HepG2 (cell line): ENCODE measurements around the gene POLN. TPM values are rescaled to one million over a fixed set of nuclear protein-coding genes. Genes with fewer than 3 reads are reported as not detected.

Experiments used
- ATAC-seq: fragments of 200-7000 bp; cut with Tn5 transposase; 3 replicates; pipeline ENCODE4 v1.9.1; 2020; ENCODE audit warnings: mild to moderate bottlenecking, moderate library complexity
- BruUV-seq: library from RNA; stranded (reverse); fragments of 400-500 nt; replicated peaks from 2 replicates; lab custom pipeline; 2021; lab: Mats Ljungman, UMichigan
- CTCF ChIA-PET: fragments of 300-600 bp; formaldehyde crosslinking; extraction: SDS; loops from one replicate; lab custom pipeline; 2021; ENCODE audit warnings: low total read pairs, inconsistent platforms, low intra/inter-chr PET ratio; lab: Yijun Ruan, JAX
- POLR2A ChIA-PET: fragments of 350-600 bp; sonication (Branson Sonifier 250); formaldehyde crosslinking; loops from one replicate; lab custom pipeline; 2020; ENCODE audit warnings: antibody characterized with exemption, inconsistent platforms; lab: Yijun Ruan, JAX
- DNase-seq: peaks from one replicate; pipeline ENCODE4 v3.0.0-alpha.2; 2015; ENCODE audit warnings: low spot score
- FAIRE-seq: peaks from 3 replicates; lab custom pipeline; 2011; peaks lifted over from hg19 to GRCh38; lab: Jason Lieb, UNC
- H2AFZ ChIP-seq: one replicate; pipeline ENCODE4 v1.6.1; 2011; ENCODE audit warnings: low read length, inconsistent platforms
- H3K27ac ChIP-seq: fragments of 300-600 bp; 3 replicates; pipeline ENCODE4 v1.8.0; 2011; ENCODE audit warnings: mixed run types, mild to moderate bottlenecking, mixed read lengths, low read length, inconsistent platforms; ENCODE audit not compliant: insufficient read depth; ENCODE audit errors: extremely low read length
- H3K27me3 ChIP-seq, 2 experiments: fragments of 200-600 bp in 1 of 2; 2 replicates in 1 of 2; 3 replicates in 1 of 2; pipeline versions ENCODE4 v1.6.0 to v1.8.0; 2011; ENCODE audit warnings: low read length in 2 of 2, mild to moderate bottlenecking in 2 of 2, moderate library complexity in 2 of 2, inconsistent platforms in 1 of 2; ENCODE audit not compliant: insufficient read depth in 2 of 2, control insufficient read depth in 1 of 2
- H3K36me3 ChIP-seq, 2 experiments: fragments of 200-600 bp in 1 of 2; replicated peaks in 1 of 2; 2 replicates in 1 of 2; 3 replicates in 1 of 2; pipeline versions ENCODE4 v1.5.1 to v1.8.0; 2011; ENCODE audit warnings: low read length in 2 of 2, inconsistent platforms in 1 of 2; ENCODE audit not compliant: insufficient read depth in 2 of 2, control insufficient read depth in 1 of 2
- H3K4me1 ChIP-seq: 2 replicates; pipeline ENCODE4 v1.5.1; 2012; ENCODE audit warnings: low read length, inconsistent platforms; ENCODE audit not compliant: insufficient read depth
- H3K4me2 ChIP-seq: 2 replicates; pipeline ENCODE4 v1.6.0; 2011; ENCODE audit warnings: low read depth, low read length, inconsistent platforms
- H3K4me3 ChIP-seq, 3 experiments: fragments of 200-600 bp in 1 of 3; sonication (generic), shearing (Covaris generic) in 1 of 3; replicated peaks in 1 of 3; 2 replicates each; pipeline ENCODE4 v1.5.1; 2011 to 2016; ENCODE audit warnings: low read length in 3 of 3, inconsistent platforms in 2 of 3, low read depth in 2 of 3, mild to moderate bottlenecking in 2 of 3, control low read depth in 1 of 3, mixed read lengths in 1 of 3; ENCODE audit not compliant: insufficient read depth in 1 of 3
- H3K79me2 ChIP-seq: one replicate; pipeline ENCODE4 v1.6.1; 2011; ENCODE audit warnings: low read length, inconsistent platforms; ENCODE audit not compliant: insufficient read depth
- H3K9ac ChIP-seq: 2 replicates; pipeline ENCODE4 v1.6.0; 2011; ENCODE audit warnings: mild to moderate bottlenecking, low read depth, low read length, inconsistent platforms; ENCODE audit not compliant: insufficient read depth
- H3K9me3 ChIP-seq: 2 replicates; pipeline ENCODE4 v1.5.1; 2012; ENCODE audit warnings: mild to moderate bottlenecking, low read length
- H4K20me1 ChIP-seq: 2 replicates; pipeline ENCODE4 v1.6.0; 2011; ENCODE audit warnings: inconsistent platforms, mild to moderate bottlenecking, low read length, moderate library complexity; ENCODE audit not compliant: insufficient read depth
- GABPB1 ChIP-seq: IDR thresholded peaks from 2 replicates; pipeline ENCODE4 v1.6.1; 2016; ENCODE audit warnings: mild to moderate bottlenecking, missing genetic modification reagents, moderate library complexity, missing compliant biosample characterization
- HIC2 ChIP-seq: sonication (generic); formaldehyde crosslinking; IDR thresholded peaks from 2 replicates; pipeline ENCODE4 v1.9.0; 2022; ENCODE audit warnings: low read depth, missing genetic modification reagents
- HNRNPL ChIP-seq: fragments of 200-400 bp; formaldehyde crosslinking; IDR thresholded peaks from 2 replicates; pipeline ENCODE4 v1.6.1; 2017; ENCODE audit warnings: mild to moderate bottlenecking, low read depth, low read length
- HNRNPLL ChIP-seq: fragments of 200-400 bp; formaldehyde crosslinking; IDR thresholded peaks from 2 replicates; pipeline ENCODE4 v1.6.1; 2017; ENCODE audit warnings: mild to moderate bottlenecking, low read depth, low read length; ENCODE audit not compliant: poor library complexity, severe bottlenecking
- JARID2 ChIP-seq: sonication (generic); formaldehyde crosslinking; IDR thresholded peaks from 2 replicates; pipeline ENCODE4 v1.8.1; 2023; ENCODE audit warnings: missing genetic modification reagents, inconsistent platforms; ENCODE audit not compliant: insufficient replicate concordance
- UBTF ChIP-seq: sonication (generic); formaldehyde crosslinking; IDR thresholded peaks from 2 replicates; pipeline ENCODE4 v1.4.0; 2020; ENCODE audit warnings: mild to moderate bottlenecking, missing genetic modification reagents
- ZFX ChIP-seq: sonication (generic); formaldehyde crosslinking; IDR thresholded peaks from 2 replicates; pipeline ENCODE4 v1.4.0; 2020; ENCODE audit warnings: mild to moderate bottlenecking, low read depth, missing genetic modification reagents, moderate library complexity
- ZNF414 ChIP-seq: sonication (generic); formaldehyde crosslinking; IDR thresholded peaks from 2 replicates; pipeline ENCODE4 v1.5.0; 2020; ENCODE audit warnings: missing genetic modification reagents
- ZNF547 ChIP-seq: sonication (generic); formaldehyde crosslinking; IDR thresholded peaks from 2 replicates; pipeline ENCODE4 v1.5.1; 2020; ENCODE audit warnings: mild to moderate bottlenecking, missing genetic modification reagents
- ZNF710 ChIP-seq: sonication (generic); formaldehyde crosslinking; IDR thresholded peaks from 2 replicates; pipeline ENCODE4 v1.5.0; 2020; ENCODE audit warnings: mild to moderate bottlenecking, missing genetic modification reagents, borderline replicate concordance
- ZSCAN29 ChIP-seq: sonication (generic); formaldehyde crosslinking; conservative IDR thresholded peaks from 2 replicates; pipeline ENCODE4 v1.4.0; 2020; ENCODE audit warnings: mild to moderate bottlenecking, missing genetic modification reagents
- WGBS: methylation state at CpG from one replicate; pipeline ENCODE4 v1.1.6; 2017; ENCODE audit warnings: low lambda C conversion rate; 5-methylcytosine and 5-hydroxymethylcytosine counted together
- in situ Hi-C: cut with HindIII; loops from 2 replicates; pipeline ENCODE4 v1.10.0; 2017; ENCODE audit warnings: low pct_unique_long_range_greater_than_20kb; ENCODE audit not compliant: extremely low pct_ligation_motif_present
- intact Hi-C: fragments of 100-400 bp; cut with micrococcal nuclease; formaldehyde crosslinking; loops from one replicate; pipeline ENCODE4 v1.10.0; 2022; ENCODE audit not compliant: unreplicated experiment
- polyA plus RNA-seq, 8 experiments: library from polyadenylated mRNA; depleted of rRNA in 3 of 8; stranded (reverse) in 7 of 8; unstranded in 1 of 8; fragments of >200 nt; fragmentation: Illumina TruSeq in 4 of 8; extraction: Trizol in 4 of 8; gene quantifications; 2 replicates each; pipeline versions ENCODE4 v1.2.1 to v1.2.3, GENCODE V29; 2011 to 2016; ENCODE audit warnings: low read depth in 4 of 8, missing spikeins in 1 of 8, mixed read lengths in 1 of 8; ENCODE audit not compliant: insufficient read depth in 1 of 8
- total RNA-seq, 5 experiments: library from RNA; depleted of rRNA; stranded (reverse); fragments of >200 nt; fragmentation: Illumina TruSeq; extraction: Trizol; gene quantifications; 2 replicates each; pipeline ENCODE4 v1.2.3, GENCODE V29; 2016; ENCODE audit warnings: low read depth in 1 of 5
- TF ChIP-seq, protein P1 (sequence below): sonication (generic); formaldehyde crosslinking; IDR thresholded peaks from 2 replicates; pipeline ENCODE4 v1.4.0; 2020; ENCODE audit warnings: mild to moderate bottlenecking, missing genetic modification reagents

POLN gene
- total and polyA plus RNA-seq, 2 of the 13 experiments (the other 11 are each of a cell fraction or from before 2014, with no cell fraction given), result 0.93 to 1.5 TPM

- 36% methylated on average over 4 of the region's 29 CpGs for WGBS
- H3K4me1 ChIP-seq, result peaks cover 62% of the 10 kb centered on the region
- CTCF ChIA-PET, result no interaction called here
- H3K9me3 ChIP-seq, result no peaks in the 10 kb centered on the region
- intact Hi-C loops, result no loop called here
- no peak overlapping the region for H3K27ac ChIP-seq
- H3K4me2 ChIP-seq, result peak overlapping the region; percentile 32; the same call in 1 of the 2 replicates
- H3K9ac ChIP-seq, result no peak overlapping the region
- H3K27me3 ChIP-seq, result no peaks in the 10 kb centered on the region
- H3K36me3 ChIP-seq, result no peaks in the 10 kb centered on the region
- H4K20me1 ChIP-seq, result no peaks in the 10 kb centered on the region
- POLR2A ChIA-PET, result no interaction called here
- ATAC-seq (peak; percentile 3), DNase-seq (no peak), FAIRE-seq (no peak)
- H3K4me3 ChIP-seq, result no peak overlapping the region; a peak in 1 of 6 replicates
- in situ Hi-C loops, result no loop called here
- no peak overlapping the region for H2AFZ ChIP-seq
- no peaks in the 10 kb centered on the region for H3K79me2 ChIP-seq
- BruUV-seq, result no TSS peak
- TF ChIP-seq GABPB1 (0 out of 2 replicates have a peak, but pooled peaks have one; percentile 25), UBTF (CRISPR knock-in tag) (0 out of 2 replicates have a peak, but pooled peaks have one; percentile 28), HNRNPL (peak; percentile 81; the same call in 1 of the 2 replicates), ZNF414 (CRISPR knock-in tag) (no peak), JARID2 (no peak), ZNF547 (CRISPR knock-in tag) (no peak), HNRNPLL (peak; percentile 3), ZNF710 (CRISPR knock-in tag) (no peak), HIC2 (CRISPR knock-in tag) (peak; percentile 30; the same call in 1 of the 2 replicates), ZSCAN29 (CRISPR knock-in tag) (no peak), ZFX (CRISPR knock-in tag) (peak; percentile 46)
- TF ChIP-seq, protein P1, sequence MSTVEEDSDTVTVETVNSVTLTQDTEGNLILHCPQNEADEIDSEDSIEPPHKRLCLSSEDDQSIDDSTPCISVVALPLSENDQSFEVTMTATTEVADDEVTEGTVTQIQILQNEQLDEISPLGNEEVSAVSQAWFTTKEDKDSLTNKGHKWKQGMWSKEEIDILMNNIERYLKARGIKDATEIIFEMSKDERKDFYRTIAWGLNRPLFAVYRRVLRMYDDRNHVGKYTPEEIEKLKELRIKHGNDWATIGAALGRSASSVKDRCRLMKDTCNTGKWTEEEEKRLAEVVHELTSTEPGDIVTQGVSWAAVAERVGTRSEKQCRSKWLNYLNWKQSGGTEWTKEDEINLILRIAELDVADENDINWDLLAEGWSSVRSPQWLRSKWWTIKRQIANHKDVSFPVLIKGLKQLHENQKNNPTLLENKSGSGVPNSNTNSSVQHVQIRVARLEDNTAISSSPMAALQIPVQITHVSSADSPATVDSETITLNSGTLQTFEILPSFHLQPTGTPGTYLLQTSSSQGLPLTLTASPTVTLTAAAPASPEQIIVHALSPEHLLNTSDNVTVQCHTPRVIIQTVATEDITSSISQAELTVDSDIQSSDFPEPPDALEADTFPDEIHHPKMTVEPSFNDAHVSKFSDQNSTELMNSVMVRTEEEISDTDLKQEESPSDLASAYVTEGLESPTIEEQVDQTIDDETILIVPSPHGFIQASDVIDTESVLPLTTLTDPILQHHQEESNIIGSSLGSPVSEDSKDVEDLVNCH (CRISPR knock-in tag), result no peak
These were observed 175.1 kb downstream of the POLN start for GRCh38 chr4:2066571-2067445.
